Measurements from ENCODE around the gene DDX52. TPM values are rescaled to one million over a fixed set of nuclear protein-coding genes. Genes with fewer than 3 reads are reported as not detected.
A peak's percentile ranks its signal among the peaks of the same experiment; 100 is the strongest.

Gene DDX52
- total and polyA plus RNA-seq, 2 experiments from 2014 or later, result 46.2 to 61.3 TPM

DNA sequence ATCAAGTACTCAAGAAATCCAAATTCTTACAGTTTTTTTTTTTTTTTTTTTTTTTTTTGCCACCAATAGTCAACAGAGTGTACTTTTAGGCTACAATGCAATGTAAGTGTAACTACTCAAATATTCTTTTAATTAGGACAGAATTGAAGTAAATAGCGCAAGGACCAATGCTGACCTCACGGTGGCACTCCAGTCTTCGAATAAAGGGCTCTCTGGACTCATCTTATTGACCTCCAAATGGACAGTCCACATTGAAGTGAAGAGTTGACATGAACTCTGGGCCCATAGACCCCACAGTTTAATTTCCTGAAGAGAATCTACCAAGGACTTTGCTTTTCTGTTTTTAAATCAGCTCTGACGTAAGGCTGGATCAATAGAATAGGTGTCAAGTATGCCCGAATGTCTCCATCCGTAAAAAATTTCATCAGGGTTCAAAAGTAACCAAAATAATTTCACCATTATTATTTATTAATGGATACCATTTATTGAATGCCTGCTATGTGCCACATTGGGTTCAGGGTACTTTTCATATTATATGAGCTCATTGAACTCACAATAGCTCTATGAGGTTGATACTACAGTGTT, 7.3 kb upstream of the DDX52 start:
- Histone ChIP-seq H3K36me3 (ENCODE audit: insufficient read depth) (no peaks in the 10 kb centered on the region), H3K4me1 (ENCODE audit: insufficient read depth) (no peaks in the 10 kb centered on the region), H3K27ac (ENCODE audit: low read depth) (no peak overlapping the region), H3K4me2 (no peak overlapping the region), H3K79me2 (replicated peaks; ENCODE audit: insufficient read depth) (no peaks in the 10 kb centered on the region), H3K27me3 (ENCODE audit: insufficient read depth) (peaks cover 5% of the 10 kb centered on the region; the same call in 1 of the 2 replicates), H4K20me1 (replicated peaks; ENCODE audit: insufficient read depth) (no peaks in the 10 kb centered on the region), H3K4me3 (no peak overlapping the region), H3K9me2 (ENCODE audit: insufficient read depth) (no peaks in the 10 kb centered on the region), H2AFZ (no peak overlapping the region), H3F3A (replicated peaks; ENCODE audit: low read depth) (no peaks in the 10 kb centered on the region)
- peak; percentile 66 for DNase-seq (ENCODE audit: low spot score)
- Mint-ChIP-seq H3K4me1 (no peaks in the 10 kb centered on the region), H3K36me3 (ENCODE audit: low read depth) (no peaks in the 10 kb centered on the region), H3K9me3 (no peaks in the 10 kb centered on the region), H3K27me3 (ENCODE audit: insufficient read depth, low read depth, poor library complexity) (no peaks in the 10 kb centered on the region), H3K27ac (no peak overlapping the region), H3K4me3 (no peak overlapping the region)
- ATAC-seq, result peak; percentile 70
- TF ChIP-seq STAT1 (IDR thresholded peaks at IDR 0.05; ENCODE audit: unreplicated experiment), result no peak
- TF ChIP-seq, protein P1, sequence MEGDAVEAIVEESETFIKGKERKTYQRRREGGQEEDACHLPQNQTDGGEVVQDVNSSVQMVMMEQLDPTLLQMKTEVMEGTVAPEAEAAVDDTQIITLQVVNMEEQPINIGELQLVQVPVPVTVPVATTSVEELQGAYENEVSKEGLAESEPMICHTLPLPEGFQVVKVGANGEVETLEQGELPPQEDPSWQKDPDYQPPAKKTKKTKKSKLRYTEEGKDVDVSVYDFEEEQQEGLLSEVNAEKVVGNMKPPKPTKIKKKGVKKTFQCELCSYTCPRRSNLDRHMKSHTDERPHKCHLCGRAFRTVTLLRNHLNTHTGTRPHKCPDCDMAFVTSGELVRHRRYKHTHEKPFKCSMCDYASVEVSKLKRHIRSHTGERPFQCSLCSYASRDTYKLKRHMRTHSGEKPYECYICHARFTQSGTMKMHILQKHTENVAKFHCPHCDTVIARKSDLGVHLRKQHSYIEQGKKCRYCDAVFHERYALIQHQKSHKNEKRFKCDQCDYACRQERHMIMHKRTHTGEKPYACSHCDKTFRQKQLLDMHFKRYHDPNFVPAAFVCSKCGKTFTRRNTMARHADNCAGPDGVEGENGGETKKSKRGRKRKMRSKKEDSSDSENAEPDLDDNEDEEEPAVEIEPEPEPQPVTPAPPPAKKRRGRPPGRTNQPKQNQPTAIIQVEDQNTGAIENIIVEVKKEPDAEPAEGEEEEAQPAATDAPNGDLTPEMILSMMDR (conservative IDR thresholded peaks at IDR 0.05; ENCODE audit: low read depth in 2 of 2), result peak; percentile 66 to 79

DNA sequence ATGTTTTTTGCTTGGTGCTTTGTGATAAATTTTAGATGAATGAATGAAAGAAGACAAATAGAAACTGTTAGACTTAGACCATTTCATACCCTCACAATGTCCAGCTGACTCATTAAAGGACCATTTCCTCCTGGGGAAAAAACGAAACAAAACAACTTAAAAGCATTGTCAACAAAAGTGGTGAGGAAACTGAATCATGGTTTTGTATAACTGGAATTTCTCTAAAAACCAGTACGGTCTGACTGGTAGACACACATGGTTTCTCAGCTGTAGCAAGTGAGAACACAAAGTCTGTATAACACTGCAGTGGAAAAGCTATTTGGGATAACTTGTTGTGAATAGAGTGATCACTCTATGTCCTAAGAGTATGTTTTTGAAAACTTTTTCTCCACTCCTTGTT, 5.3 kb upstream of the DDX52 start:
- Mint-ChIP-seq H3K36me3 (ENCODE audit: low read depth) (no peaks in the 10 kb centered on the region), H3K9me3 (no peaks in the 10 kb centered on the region), H3K4me3 (no peak overlapping the region), H3K27me3 (ENCODE audit: insufficient read depth, low read depth, poor library complexity) (no peaks in the 10 kb centered on the region), H3K4me1 (peaks cover 3% of the 10 kb centered on the region; the same call in 2 of the 3 replicates), H3K27ac (no peak overlapping the region)
- ATAC-seq (no peak), DNase-seq (ENCODE audit: low spot score) (no peak)
- Histone ChIP-seq H3K9me2 (ENCODE audit: insufficient read depth) (no peaks in the 10 kb centered on the region), H3K4me2 (no peak overlapping the region), H3K4me1 (ENCODE audit: insufficient read depth) (0 out of 2 replicates have a peak, but pooled peaks cover 3% of the 10 kb centered on the region), H3K79me2 (replicated peaks; ENCODE audit: insufficient read depth) (no peaks in the 10 kb centered on the region), H3K4me3 (no peak overlapping the region), H3K27me3 (ENCODE audit: insufficient read depth) (peaks cover 6% of the 10 kb centered on the region; the same call in 1 of the 2 replicates), H2AFZ (no peak overlapping the region), H3K36me3 (ENCODE audit: insufficient read depth) (no peaks in the 10 kb centered on the region), H3K27ac (ENCODE audit: low read depth) (no peak overlapping the region), H3F3A (replicated peaks; ENCODE audit: low read depth) (no peaks in the 10 kb centered on the region), H4K20me1 (replicated peaks; ENCODE audit: insufficient read depth) (no peaks in the 10 kb centered on the region)
- no peak for TF ChIP-seq EZH2 (IDR thresholded peaks at IDR 0.05; ENCODE audit: low read depth, unreplicated experiment)
- TF ChIP-seq, protein P2, sequence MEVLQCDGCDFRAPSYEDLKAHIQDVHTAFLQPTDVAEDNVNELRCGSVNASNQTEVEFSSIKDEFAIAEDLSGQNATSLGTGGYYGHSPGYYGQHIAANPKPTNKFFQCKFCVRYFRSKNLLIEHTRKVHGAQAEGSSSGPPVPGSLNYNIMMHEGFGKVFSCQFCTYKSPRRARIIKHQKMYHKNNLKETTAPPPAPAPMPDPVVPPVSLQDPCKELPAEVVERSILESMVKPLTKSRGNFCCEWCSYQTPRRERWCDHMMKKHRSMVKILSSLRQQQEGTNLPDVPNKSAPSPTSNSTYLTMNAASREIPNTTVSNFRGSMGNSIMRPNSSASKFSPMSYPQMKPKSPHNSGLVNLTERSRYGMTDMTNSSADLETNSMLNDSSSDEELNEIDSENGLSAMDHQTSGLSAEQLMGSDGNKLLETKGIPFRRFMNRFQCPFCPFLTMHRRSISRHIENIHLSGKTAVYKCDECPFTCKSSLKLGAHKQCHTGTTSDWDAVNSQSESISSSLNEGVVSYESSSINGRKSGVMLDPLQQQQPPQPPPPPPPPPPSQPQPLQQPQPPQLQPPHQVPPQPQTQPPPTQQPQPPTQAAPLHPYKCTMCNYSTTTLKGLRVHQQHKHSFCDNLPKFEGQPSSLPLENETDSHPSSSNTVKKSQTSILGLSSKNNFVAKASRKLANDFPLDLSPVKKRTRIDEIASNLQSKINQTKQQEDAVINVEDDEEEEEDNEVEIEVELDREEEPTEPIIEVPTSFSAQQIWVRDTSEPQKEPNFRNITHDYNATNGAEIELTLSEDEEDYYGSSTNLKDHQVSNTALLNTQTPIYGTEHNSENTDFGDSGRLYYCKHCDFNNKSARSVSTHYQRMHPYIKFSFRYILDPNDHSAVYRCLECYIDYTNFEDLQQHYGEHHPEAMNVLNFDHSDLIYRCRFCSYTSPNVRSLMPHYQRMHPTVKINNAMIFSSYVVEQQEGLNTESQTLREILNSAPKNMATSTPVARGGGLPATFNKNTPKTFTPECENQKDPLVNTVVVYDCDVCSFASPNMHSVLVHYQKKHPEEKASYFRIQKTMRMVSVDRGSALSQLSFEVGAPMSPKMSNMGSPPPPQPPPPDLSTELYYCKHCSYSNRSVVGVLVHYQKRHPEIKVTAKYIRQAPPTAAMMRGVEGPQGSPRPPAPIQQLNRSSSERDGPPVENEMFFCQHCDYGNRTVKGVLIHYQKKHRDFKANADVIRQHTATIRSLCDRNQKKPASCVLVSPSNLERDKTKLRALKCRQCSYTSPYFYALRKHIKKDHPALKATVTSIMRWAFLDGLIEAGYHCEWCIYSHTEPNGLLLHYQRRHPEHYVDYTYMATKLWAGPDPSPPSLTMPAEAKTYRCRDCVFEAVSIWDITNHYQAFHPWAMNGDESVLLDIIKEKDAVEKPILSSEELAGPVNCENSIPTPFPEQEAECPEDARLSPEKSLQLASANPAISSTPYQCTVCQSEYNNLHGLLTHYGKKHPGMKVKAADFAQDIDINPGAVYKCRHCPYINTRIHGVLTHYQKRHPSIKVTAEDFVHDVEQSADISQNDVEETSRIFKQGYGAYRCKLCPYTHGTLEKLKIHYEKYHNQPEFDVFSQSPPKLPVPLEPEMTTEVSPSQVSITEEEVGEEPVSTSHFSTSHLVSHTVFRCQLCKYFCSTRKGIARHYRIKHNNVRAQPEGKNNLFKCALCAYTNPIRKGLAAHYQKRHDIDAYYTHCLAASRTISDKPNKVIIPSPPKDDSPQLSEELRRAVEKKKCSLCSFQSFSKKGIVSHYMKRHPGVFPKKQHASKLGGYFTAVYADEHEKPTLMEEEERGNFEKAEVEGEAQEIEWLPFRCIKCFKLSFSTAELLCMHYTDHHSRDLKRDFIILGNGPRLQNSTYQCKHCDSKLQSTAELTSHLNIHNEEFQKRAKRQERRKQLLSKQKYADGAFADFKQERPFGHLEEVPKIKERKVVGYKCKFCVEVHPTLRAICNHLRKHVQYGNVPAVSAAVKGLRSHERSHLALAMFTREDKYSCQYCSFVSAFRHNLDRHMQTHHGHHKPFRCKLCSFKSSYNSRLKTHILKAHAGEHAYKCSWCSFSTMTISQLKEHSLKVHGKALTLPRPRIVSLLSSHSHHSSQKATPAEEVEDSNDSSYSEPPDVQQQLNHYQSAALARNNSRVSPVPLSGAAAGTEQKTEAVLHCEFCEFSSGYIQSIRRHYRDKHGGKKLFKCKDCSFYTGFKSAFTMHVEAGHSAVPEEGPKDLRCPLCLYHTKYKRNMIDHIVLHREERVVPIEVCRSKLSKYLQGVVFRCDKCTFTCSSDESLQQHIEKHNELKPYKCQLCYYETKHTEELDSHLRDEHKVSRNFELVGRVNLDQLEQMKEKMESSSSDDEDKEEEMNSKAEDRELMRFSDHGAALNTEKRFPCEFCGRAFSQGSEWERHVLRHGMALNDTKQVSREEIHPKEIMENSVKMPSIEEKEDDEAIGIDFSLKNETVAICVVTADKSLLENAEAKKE (CRISPR knock-in tag; IDR thresholded peaks at IDR 0.05), result no peak
- no peak for TF ChIP-seq ZNF114 (CRISPR knock-in tag; IDR thresholded peaks at IDR 0.05)
- no peak for TF ChIP-seq EZH2phosphoT487 (IDR thresholded peaks at IDR 0.05; ENCODE audit: unreplicated experiment)
- no peak for TF ChIP-seq ZNF331 (CRISPR knock-in tag; IDR thresholded peaks at IDR 0.05; ENCODE audit: low read depth)
- TF ChIP-seq, protein P3, sequence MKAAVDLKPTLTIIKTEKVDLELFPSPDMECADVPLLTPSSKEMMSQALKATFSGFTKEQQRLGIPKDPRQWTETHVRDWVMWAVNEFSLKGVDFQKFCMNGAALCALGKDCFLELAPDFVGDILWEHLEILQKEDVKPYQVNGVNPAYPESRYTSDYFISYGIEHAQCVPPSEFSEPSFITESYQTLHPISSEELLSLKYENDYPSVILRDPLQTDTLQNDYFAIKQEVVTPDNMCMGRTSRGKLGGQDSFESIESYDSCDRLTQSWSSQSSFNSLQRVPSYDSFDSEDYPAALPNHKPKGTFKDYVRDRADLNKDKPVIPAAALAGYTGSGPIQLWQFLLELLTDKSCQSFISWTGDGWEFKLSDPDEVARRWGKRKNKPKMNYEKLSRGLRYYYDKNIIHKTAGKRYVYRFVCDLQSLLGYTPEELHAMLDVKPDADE (IDR thresholded peaks at IDR 0.05), result no peak
- TF ChIP-seq JUNB (IDR thresholded peaks at IDR 0.05; ENCODE audit: unreplicated experiment), result no peak
- no peak for TF ChIP-seq CREB1 (CRISPR knock-in tag; IDR thresholded peaks at IDR 0.05; ENCODE audit: low read depth)
- no peak for TF ChIP-seq POLR2AphosphoS5 (IDR thresholded peaks at IDR 0.05; ENCODE audit: low read depth)
- TF ChIP-seq STAT1 (IDR thresholded peaks at IDR 0.05; ENCODE audit: unreplicated experiment), result no peak

Measured in GM23338 (cell line).